GM21515 (cell line): ENCODE results near the gene HLA-DOA.
A peak's percentile ranks its signal among the peaks of the same experiment; 100 is the strongest.

Experiments
- ATAC-seq: cut with Tn5 transposase; IDR thresholded peaks from one replicate; pipeline ENCODE4 v1.9.1; 2021; ENCODE audit not compliant: unreplicated experiment

HLA-DOA gene

DNA sequence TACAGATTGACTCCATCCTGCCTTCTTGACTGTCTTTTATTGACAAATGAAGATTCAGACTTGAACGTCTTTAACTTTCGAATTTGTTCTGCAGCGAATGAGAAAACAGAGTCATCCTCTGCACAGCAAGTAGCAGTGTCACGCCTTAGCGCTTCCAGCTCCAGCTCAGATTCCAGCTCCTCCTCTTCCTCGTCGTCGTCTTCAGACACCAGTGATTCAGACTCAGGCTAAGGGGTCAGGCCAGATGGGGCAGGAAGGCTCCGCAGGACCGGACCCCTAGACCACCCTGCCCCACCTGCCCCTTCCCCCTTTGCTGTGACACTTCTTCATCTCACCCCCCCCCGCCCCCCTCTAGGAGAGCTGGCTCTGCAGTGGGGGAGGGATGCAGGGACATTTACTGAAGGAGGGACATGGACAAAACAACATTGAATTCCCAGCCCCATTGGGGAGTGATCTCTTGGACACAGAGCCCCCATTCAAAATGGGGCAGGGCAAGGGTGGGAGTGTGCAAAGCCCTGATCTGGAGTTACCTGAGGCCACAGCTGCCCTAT, 28.8 kb downstream of the HLA-DOA start:
- ATAC-seq: no peak

DNA sequence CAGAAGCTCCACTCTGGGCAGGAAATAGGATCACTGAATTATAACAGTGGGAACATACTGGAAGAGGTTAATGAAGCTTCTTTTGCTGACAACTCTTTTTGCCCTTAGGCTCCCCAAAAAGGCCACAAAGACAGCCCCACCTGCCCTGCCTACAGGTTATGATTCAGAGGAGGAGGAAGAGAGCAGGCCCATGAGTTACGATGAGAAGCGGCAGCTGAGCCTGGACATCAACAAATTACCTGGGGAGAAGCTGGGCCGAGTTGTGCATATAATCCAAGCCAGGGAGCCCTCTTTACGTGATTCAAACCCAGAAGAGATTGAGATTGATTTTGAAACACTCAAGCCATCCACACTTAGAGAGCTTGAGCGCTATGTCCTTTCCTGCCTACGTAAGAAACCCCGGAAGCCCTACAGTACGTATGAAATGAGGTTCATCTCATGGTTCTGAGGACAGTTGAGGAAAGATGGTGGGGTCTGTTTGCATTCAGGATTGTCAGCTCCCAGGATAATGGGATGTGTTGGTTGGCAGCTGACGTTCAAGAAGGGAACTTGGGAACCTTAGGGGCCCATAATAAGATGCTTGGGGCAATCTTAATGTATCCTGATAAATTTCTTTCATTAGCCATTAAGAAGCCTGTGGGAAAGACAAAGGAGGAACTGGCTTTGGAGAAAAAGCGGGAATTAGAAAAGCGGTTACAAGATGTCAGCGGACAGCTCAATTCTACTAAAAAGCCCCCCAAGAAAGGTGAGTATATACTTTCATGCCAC, 29.5 kb downstream of the HLA-DOA start:
- ATAC-seq: no peak

DNA sequence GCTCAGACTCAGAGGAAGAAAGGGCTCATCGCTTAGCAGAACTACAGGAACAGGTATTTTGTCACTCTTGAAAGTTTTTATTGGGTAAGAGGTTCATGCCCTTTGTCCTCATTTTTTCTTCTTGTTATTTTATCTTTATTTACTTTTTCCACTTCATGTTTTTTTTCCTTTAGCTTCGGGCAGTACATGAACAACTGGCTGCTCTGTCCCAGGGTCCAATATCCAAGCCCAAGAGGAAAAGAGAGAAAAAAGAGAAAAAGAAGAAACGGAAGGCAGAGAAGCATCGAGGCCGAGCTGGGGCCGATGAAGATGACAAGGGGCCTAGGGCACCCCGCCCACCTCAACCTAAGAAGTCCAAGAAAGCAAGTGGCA, 31.5 kb downstream of the HLA-DOA start:
- ATAC-seq: no peak

DNA sequence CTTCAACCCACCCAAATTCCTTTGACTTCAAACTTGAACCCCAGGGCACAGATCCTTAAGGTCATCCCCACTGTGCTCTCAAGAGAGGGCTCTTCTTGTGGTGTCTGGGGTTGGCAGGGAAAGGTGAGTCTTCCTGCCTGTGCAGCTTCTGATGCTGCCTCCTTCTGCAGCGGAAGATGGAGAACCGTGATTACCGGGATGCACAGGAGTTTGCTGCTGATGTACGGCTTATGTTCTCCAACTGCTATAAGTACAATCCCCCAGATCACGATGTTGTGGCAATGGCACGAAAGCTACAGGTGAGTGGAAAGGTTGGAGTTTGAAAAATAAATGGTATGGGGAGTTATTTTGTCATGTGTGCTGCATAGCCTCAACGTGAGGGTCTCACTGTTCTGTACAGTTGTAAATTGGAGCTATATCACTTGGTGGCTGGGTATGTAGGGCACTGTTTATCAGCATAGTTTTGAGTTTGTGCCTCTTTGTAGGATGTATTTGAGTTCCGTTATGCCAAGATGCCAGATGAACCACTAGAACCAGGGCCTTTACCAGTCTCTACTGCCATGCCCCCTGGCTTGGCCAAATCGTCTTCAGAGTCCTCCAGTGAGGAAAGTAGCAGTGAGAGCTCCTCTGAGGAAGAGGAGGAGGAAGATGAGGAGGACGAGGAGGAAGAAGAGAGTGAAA, 32.0 kb downstream of the HLA-DOA start:
- no peak for ATAC-seq

DNA sequence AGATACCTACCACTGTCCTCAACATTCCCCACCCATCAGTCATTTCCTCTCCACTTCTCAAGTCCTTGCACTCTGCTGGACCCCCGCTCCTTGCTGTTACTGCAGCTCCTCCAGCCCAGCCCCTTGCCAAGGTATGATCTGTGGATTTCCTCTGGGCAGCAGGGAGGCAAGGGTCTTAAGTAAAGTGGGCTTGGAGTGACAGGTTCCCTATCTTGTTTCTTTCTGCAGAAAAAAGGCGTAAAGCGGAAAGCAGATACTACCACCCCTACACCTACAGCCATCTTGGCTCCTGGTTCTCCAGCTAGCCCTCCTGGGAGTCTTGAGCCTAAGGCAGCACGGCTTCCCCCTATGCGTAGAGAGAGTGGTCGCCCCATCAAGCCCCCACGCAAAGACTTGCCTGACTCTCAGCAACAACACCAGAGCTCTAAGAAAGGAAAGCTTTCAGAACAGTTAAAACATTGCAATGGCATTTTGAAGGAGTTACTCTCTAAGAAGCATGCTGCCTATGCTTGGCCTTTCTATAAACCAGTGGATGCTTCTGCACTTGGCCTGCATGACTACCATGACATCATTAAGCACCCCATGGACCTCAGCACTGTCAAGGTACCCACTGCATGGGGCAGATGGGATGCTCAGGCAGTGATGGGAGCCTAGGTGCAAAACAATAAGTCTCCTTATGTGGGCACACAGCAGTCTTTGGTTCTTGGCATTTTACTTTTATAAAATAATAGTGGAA, 32.9 kb downstream of the HLA-DOA start:
- ATAC-seq: no peak

DNA sequence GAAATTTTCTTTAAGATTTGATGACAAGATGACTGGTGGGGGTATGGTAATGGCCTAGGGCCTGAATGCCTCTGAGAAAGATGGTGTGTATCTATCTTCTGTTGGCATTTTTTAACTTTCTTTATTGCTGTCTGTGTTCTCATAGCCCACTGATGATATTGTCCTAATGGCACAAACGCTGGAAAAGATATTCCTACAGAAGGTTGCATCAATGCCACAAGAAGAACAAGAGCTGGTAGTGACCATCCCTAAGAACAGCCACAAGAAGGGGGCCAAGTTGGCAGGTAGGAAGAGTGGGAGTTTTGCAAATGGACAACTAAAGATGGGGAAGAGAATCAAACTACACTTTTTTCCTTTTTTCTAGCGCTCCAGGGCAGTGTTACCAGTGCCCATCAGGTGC, 33.5 kb downstream of the HLA-DOA start:
- no peak for ATAC-seq

DNA sequence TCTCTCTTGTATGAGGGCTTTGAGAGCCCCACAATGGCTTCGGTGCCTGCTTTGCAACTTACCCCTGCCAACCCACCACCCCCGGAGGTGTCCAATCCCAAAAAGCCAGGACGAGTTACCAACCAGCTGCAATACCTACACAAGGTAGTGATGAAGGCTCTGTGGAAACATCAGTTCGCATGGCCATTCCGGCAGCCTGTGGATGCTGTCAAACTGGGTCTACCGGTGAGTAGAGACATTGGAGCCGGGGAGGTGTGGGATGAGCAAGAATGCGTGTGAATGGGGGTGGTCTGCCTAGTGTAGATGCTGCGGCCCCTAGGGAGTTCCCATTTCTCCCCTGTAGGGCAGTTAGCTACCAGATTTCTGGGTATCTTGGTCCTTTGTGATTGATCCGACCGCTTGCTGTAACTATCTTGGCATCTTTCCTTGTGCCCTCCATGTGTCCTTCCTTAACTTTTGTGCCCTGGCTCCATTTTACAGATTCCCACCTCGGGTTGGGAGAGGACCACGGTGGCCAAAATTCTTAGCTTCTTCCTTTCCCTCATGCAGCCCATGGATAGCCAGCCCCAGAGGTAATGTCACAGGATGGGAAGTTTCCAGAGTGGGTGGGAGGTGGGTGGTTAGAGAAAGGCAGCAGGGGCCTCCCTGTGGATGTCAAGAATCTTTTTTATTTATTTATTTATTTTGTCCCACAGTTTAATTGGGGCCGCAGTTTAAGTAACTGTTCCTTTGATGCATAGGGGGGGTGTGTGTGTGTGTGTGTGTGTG, 34.7 kb downstream of the HLA-DOA start:
- no peak for ATAC-seq

DNA sequence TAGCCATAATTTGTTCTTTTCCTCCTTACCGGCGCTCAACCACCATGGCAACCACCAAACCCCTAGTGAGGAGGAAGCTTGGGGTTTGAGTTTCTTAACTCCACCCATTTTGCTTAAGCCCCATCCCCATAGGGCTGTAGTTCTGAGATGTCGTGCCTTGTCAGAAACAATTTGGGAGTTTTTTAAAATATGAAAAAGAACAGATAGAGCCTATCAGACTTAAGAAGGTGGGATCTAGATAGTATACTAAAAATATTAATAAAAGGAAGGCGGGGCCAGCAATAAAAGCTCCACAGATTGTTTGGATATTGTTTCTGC, 35.4 kb downstream of the HLA-DOA start:
- no peak for ATAC-seq

DNA sequence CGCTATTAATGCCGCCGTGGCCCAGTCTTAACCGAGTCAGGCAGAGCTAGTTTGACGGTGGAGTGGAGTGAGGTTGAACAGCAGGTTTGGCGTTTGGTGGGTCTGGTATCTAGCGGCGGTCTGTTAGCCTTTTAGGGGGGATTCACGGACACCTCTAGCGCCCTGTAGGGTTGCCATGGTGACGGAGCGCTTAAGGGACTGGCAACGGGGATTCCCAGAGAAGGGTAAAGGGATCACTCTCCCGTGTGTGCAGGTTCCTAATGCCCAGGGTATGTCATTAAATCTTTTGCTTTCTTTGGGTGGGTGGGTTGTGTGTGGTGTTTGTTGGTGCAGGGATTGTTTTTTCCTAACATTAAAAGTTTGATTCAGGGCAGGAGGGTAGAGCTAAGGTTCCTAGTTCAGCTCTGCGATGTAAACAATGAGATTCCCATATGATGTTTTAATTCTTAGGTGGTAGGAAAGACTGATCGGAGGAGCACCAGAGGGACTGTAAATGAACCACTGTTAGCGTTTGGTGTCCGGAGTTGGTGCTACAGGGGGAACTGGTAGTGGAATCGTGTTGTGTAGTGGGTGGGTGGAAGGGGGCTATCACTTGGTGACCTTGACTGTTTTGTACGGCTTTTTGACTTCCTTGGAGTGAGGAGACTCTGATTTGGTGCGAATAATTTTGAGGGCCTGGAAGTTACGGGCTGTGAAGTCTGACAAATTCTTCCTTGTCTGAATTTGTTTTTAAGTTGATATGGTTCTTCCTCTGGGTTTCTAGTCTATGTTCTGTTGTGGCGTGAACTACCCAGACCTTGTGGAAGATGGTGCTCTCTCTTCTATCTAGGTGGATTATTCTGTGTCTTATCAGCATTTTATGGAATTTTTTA, 36.0 kb downstream of the HLA-DOA start:
- ATAC-seq: no peak

DNA sequence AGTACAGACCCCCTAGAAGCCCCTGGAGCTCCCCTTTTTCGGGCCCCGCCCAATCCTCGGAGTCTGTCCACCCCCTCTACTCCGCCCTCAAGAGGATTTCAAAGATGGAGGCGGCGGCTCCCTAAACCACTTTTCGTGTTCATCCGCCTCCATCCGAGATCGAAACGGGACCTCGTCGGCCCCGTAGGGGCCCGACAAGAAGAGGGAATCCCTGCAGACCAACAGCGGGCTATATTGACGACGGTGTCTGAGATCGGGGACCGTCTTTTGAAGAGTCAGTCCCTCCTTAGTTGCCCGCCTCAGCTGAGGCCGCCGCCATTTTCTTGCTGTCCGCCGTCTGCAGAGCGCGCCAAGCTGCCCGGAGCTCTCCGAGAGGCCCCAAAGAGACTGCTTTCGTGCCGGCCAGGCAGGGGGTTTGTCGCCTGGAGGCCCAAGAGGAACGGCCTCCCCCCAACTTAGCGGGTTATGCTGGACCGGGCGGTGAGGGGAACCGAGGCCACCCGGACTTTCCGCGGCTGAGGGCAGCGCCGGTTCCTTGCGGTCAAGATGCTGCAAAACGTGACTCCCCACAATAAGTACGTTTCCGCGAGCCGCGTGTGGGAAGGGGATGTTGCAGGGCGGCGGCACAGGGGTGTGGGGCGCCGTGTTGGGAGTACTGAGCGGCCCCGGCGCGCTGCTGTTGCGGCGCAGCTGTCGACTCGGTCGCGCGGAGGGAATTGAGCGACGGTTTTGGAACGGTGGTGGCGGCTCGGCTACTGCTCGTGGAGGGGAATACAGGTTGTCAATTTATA, 36.8 kb downstream of the HLA-DOA start:
- ATAC-seq: no peak

DNA sequence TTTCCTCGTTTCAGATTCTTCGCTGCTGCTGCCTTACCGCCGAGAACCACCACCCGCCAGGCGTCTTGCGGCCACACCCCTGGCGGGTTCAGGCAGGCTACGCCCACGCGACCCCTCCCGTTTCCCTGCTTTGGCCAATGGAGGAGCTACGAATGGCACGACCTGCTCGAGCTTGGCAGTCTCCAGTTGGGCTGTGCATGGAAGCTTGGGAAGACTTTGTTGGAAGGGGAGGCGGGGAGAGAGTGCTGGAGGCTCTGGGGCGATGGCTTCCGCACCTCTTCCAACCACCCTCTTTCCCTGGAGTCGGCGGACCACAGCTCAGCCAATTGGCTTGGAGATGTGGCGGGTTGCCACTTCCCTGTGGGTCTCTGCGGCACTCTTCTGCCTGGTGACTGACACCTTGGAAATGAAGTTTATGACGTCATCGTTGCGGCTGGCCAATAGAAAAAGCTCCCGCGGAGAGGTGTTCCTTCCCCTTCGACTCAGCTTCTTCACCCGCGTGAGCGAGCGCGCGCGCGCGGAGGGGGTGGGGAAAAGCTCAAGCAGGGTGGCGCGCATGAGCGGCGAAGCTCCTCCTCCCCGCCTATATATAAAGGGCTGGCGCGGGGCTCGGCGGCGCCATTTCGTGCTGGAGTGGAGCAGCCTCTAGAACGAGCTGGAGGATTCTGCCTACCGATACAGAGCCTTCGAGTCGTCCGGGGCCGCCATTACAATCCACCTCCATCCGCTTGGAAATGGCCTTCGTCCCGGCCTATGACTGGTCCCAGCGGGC, 37.6 kb downstream of the HLA-DOA start:
- ATAC-seq: peak; percentile 47

DNA sequence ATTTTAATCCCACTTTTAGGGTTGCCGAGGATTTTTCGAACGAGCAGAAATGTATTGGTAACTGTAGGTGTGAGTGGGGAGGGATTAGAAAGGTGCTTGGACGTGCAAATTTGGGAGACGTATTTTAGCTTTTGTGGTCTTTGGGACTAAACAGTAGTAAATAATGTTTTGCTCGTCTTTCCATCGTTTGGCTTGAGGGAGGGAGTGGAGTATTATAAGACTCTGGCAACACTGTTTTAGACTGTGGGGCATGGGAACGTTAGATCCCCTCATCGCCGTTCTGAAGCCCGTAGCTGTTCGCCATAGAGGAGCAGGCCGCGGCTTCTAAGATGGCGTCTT, 38.2 kb downstream of the HLA-DOA start:
- ATAC-seq: no peak

DNA sequence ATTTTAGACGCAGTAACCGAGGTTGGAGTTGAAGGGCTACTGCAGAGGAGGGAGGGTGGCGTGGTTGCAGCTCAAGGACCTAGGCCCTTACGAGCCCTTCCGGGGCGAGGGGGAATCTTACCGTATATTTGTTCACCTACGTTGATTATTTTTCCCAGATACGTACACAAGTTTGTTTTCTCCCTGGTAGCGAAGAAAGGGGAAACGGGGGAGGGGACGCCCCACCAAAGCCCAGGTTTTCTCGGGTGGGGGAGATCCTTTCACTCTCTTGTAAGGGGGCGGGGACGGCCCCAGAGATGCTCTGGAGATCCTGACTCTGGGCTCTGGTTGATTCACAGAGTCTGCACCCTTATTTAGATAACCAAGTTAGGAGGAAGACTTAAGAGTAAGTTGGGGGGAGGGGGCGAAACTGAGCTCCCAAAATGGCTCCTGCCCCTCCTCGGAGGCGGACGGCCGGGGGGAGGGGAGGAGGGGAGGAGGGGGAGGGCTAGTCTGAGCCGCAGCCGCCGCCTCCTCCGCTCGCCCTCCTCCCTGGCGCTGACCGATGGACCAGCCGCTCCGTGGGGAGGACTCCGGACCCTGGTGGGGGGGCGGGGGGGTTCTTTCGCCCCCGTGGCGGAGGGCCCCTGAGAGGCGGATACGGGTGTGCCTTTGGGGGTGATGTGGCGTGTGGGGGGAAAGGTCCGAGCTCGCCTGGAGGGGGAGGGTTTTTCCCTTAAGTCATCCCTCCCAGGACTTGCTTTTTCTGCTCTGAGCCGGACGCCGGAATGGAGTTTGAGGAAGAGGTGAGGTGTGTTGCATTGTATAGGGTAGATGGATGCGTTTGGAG, 38.8 kb downstream of the HLA-DOA start:
- no peak for ATAC-seq

DNA sequence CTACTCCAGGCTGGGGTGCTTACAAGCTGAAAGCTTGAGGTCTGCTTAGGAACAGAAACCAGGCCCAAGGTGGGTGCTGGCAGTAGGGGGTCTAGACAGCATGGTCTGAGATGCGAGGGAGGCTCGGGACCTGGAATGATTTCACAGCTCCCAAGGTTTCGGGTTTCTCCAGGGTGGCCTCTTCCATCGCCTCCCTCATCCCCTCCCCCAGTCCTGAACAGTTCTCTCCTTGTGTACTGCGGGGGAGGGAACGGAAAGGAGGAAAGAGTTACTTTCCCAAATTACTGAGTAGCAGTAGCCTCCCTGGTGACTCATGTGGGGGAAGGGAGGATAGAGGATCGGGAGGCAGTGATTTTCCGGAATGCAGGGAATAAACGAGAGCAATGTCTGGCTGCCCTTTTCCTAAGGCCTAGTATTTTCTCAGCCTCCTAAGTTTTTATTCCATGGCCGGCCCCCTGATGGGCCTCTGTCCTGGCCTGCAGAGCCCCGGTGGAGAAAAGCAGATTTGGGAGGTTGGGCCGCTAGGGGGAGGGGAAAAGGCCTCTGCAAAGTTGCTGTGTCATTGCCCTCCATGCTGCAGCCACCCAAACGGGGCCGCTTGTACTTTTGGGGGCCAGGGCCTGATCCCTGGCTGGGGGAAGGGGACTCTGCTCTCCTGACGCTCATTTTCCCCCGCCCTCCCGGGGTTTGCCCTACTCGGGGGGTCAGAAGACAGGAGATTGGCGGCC, 39.5 kb downstream of the HLA-DOA start:
- ATAC-seq: no peak

DNA sequence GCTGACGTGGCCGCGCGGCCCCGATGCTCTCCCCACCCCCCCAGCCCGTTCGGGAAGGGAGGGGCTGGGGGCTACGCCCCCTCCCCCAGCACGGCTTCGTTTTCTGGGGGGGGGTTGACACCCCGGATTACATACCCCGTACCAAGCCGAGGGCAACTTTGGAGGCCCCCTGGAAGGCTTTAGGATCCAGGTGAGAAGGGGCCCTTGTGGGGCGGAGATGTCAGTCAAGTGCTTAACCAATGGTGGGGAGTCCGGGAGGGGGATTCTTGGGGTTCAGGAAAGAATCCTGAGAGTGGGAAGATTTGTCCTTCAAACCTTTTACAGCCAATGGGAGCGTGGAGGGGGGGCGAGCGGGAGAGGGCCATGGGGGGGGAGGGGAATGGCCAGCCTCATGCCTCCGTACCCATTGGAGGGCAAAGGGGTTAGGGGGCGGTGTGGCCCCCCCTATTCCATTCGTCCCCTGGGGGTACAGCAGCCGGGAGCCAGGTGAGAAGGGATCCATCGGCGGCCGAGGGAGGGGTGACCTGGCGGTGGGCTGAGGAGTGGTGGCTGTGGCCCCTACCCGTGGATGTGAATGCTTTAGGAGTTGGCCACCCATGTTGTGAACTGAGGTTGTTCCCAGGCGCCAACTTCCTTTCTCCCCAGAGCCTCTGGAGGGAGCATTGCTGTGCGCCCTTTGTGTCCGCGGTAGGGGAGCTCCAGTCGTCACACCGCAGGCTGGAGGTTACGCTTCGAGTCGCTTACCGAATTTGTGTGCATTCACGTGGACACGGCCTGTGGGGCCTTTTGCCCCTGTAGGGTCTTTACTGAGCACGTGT, 40.3 kb downstream of the HLA-DOA start:
- no peak for ATAC-seq

DNA sequence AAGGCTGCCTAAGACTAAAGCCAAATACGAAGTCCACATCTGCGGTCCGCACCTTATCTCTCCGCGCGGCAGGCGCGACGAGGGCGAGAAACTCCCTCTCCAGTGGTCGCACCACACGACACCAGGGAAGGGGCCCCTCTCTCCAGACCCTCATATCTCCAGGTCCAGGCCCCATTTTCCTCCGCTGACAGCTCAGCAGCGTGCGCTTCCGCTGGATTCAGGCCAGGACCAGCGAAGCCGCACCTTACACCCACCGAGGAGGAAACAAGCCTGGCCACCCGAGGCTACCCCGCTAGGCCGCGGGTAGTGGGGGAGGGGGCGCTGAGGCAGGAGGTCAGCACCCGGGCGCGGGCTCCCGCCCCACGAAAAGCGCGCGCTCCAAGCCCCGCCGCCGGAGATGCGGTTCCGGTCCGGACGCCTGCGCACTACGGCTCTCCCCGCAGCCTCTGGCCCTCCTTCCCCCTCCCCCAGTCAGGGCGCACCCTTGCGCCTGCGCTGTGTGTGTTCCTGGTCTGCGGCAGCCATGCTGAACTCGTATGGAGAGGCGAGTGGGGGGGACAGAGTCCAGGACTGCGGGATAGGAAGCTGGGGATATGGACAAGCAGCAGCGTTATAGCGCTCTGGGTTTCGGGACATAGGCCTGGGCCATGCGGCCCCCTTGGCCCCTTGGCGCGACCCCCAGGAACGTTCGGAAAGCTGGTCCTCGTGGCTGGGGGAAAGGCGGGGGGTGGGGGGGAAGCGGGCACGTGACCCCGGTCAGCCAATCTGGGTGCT, 41.1 kb downstream of the HLA-DOA start, which contains the start of gene BRD2:
Gene BRD2 (plus strand): TSS at position 502 of the 774 bp plus-strand sequence. CDS start 4,305 bp downstream, outside the sequence.
- peak; percentile 31 for ATAC-seq
